Neural cell (in vitro differentiated cells): Measurements from ENCODE around the gene NBPF3. TPM values are rescaled to one million over a fixed set of nuclear protein-coding genes. Genes with fewer than 3 reads are reported as not detected.

Experiments used
- H2AFZ ChIP-seq: fragments of 200-600, 300-800 bp; sonication (generic), shearing (Covaris generic); 2 replicates; pipeline ENCODE4 v1.6.0; 2014; ENCODE audit warnings: low read depth, mild to moderate bottlenecking, antibody characterized with exemption, low read length, moderate library complexity
- H3F3A ChIP-seq: fragments of 200-600 bp; shearing (Covaris generic); 2 replicates; pipeline ENCODE4 v1.6.1; 2016; ENCODE audit warnings: mild to moderate bottlenecking, moderate library complexity, mixed read lengths, antibody characterized with exemption, low read length; ENCODE audit not compliant: insufficient read depth, poor library complexity, severe bottlenecking
- H3K27ac ChIP-seq: fragments of 200-600, 300-800 bp; sonication (generic), shearing (Covaris generic); 2 replicates; pipeline ENCODE4 v1.5.1; 2014; ENCODE audit warnings: mild to moderate bottlenecking, low read length, moderate library complexity
- H3K27me3 ChIP-seq: fragments of 300-800, 200-600 bp; sonication (generic), shearing (Covaris generic); 2 replicates; pipeline ENCODE4 v1.6.0; 2014; ENCODE audit warnings: mild to moderate bottlenecking, low read depth, low read length, moderate library complexity; ENCODE audit not compliant: insufficient read depth
- H3K36me3 ChIP-seq: fragments of 300-800, 200-600 bp; sonication (generic), shearing (Covaris generic); 2 replicates; pipeline ENCODE4 v1.5.1; 2014; ENCODE audit warnings: mild to moderate bottlenecking, antibody characterized with exemption, low read length, moderate library complexity; ENCODE audit not compliant: insufficient read depth
- H3K4me2 ChIP-seq: fragments of 300-800, 200-600 bp; sonication (generic), shearing (Covaris generic); 2 replicates; pipeline ENCODE4 v1.6.0; 2014; ENCODE audit warnings: mild to moderate bottlenecking, low read length
- H3K4me3 ChIP-seq: fragments of 300-800, 200-600 bp; sonication (generic), shearing (Covaris generic); 2 replicates; pipeline ENCODE4 v1.5.1; 2014; ENCODE audit warnings: mild to moderate bottlenecking, low read length, moderate library complexity
- H3K79me2 ChIP-seq: fragments of 200-600 bp; shearing (Covaris generic); replicated peaks from 2 replicates; pipeline ENCODE4 v1.6.0; 2014; ENCODE audit warnings: mild to moderate bottlenecking, low read length, moderate library complexity; ENCODE audit not compliant: insufficient read depth
- H3K9ac ChIP-seq: fragments of 300-800, 200-600 bp; sonication (generic), shearing (Covaris generic); 2 replicates; pipeline ENCODE4 v1.6.1; 2016; ENCODE audit warnings: mild to moderate bottlenecking, low read length, mixed read lengths
- H3K9me2 ChIP-seq: fragments of 200-600 bp; shearing (Covaris generic); 2 replicates; pipeline ENCODE4 v1.6.1; 2016; ENCODE audit warnings: mild to moderate bottlenecking, low read length, mixed read lengths; ENCODE audit not compliant: insufficient read depth
- H3K9me3 ChIP-seq: fragments of 200-600, 300-800 bp; sonication (generic), shearing (Covaris generic); 2 replicates; pipeline ENCODE4 v1.6.1; 2016; ENCODE audit warnings: mild to moderate bottlenecking, mixed run types, low read length, moderate library complexity, mixed read lengths
- H4K20me1 ChIP-seq: fragments of 200-600 bp; shearing (Covaris generic); 2 replicates; pipeline ENCODE4 v1.6.1; 2016; ENCODE audit warnings: mild to moderate bottlenecking, mixed run types; ENCODE audit not compliant: insufficient read depth
- EZH2 ChIP-seq: fragments of 200-600, 300-800 bp; shearing (Covaris generic), sonication (generic); IDR thresholded peaks from 2 replicates; pipeline ENCODE4 v1.6.1; 2014; ENCODE audit warnings: antibody characterized with exemption, low read length, borderline replicate concordance, mild to moderate bottlenecking; ENCODE audit not compliant: insufficient read depth, poor library complexity, severe bottlenecking
- MXI1 ChIP-seq: fragments of 450-650 bp; conservative IDR thresholded peaks from 2 replicates; pipeline ENCODE4 v1.6.1; 2014; ENCODE audit warnings: antibody characterized with exemption, mild to moderate bottlenecking; ENCODE audit not compliant: poor library complexity, severe bottlenecking
- RAD21 ChIP-seq: fragments of 450-650 bp; conservative IDR thresholded peaks from 2 replicates; pipeline ENCODE4 v1.6.1; 2014; ENCODE audit warnings: antibody characterized with exemption, mild to moderate bottlenecking, moderate library complexity
- TAF1 ChIP-seq: IDR thresholded peaks from 2 replicates; pipeline ENCODE4 v1.6.1; 2012; ENCODE audit warnings: low read depth
- polyA plus RNA-seq: library from polyadenylated mRNA; depleted of rRNA; stranded (reverse); fragments of >200 nt; gene quantifications from 2 replicates; pipeline ENCODE4 v1.2.3, GENCODE V29; 2014
- TF ChIP-seq, protein P1 (sequence below): IDR thresholded peaks from 2 replicates; pipeline ENCODE4 v1.6.1; 2012; ENCODE audit warnings: borderline replicate concordance
- TF ChIP-seq, protein P2 (sequence below): fragments of 450-650 bp; IDR thresholded peaks from 2 replicates; pipeline ENCODE4 v1.5.1; 2014; ENCODE audit warnings: antibody characterized with exemption, mild to moderate bottlenecking, moderate library complexity; ENCODE audit not compliant: poor library complexity, severe bottlenecking

Gene NBPF3
- polyA plus RNA-seq, 1 donor from 2014 or later, result 14.4 TPM

DNA sequence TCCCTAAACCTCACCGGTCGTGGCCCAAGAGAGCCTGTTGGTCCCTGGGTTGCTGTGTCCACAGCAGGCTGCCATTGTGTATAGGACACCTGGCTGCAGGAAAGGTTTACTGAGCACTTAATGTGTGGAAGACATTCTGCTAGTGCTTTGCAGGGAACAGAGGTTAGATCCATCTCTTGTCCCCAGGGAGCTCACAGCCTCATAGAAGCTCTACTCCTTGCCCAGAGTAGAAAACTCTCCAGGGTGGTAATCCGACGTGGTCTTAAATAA is 52.4 kb downstream of the NBPF3 start:
- Histone ChIP-seq H3K9me3 (no peaks in the 10 kb centered on the region), H3K27ac (no peak overlapping the region), H2AFZ (no peak overlapping the region), H3K4me2 (no peak overlapping the region), H3K9ac (no peak overlapping the region), H3F3A (no peaks in the 10 kb centered on the region), H4K20me1 (no peaks in the 10 kb centered on the region), H3K79me2 (no peaks in the 10 kb centered on the region), H3K27me3 (no peaks in the 10 kb centered on the region), H3K9me2 (no peaks in the 10 kb centered on the region), H3K36me3 (no peaks in the 10 kb centered on the region), H3K4me3 (no peak overlapping the region)
- TF ChIP-seq EZH2 (no peak), MXI1 (no peak), TAF1 (no peak), RAD21 (no peak)
- TF ChIP-seq, protein P1, sequence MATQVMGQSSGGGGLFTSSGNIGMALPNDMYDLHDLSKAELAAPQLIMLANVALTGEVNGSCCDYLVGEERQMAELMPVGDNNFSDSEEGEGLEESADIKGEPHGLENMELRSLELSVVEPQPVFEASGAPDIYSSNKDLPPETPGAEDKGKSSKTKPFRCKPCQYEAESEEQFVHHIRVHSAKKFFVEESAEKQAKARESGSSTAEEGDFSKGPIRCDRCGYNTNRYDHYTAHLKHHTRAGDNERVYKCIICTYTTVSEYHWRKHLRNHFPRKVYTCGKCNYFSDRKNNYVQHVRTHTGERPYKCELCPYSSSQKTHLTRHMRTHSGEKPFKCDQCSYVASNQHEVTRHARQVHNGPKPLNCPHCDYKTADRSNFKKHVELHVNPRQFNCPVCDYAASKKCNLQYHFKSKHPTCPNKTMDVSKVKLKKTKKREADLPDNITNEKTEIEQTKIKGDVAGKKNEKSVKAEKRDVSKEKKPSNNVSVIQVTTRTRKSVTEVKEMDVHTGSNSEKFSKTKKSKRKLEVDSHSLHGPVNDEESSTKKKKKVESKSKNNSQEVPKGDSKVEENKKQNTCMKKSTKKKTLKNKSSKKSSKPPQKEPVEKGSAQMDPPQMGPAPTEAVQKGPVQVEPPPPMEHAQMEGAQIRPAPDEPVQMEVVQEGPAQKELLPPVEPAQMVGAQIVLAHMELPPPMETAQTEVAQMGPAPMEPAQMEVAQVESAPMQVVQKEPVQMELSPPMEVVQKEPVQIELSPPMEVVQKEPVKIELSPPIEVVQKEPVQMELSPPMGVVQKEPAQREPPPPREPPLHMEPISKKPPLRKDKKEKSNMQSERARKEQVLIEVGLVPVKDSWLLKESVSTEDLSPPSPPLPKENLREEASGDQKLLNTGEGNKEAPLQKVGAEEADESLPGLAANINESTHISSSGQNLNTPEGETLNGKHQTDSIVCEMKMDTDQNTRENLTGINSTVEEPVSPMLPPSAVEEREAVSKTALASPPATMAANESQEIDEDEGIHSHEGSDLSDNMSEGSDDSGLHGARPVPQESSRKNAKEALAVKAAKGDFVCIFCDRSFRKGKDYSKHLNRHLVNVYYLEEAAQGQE, result no peak

DNA sequence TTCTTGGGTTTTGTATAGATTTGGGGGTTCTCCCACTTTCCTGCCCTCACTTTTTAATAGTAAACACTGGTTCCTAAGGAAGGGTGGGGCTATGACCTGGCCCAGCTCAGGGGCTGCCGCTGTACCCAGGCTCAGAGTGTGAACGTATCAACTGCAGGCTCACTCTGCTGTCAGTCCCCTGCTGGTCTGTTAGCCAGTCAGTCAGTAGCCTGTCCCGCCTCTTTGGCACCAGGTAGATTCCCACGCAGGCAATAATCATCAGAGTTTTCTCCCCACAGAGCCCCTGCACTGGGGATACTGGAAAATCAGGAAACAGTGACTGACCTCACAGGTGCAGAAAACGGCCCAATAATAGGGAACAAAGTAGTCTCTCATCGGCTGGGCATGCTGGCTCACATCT is 54.3 kb downstream of the NBPF3 start:
- Histone ChIP-seq H3K79me2 (no peaks in the 10 kb centered on the region), H3K9ac (no peak overlapping the region), H3F3A (no peaks in the 10 kb centered on the region), H3K9me3 (no peaks in the 10 kb centered on the region), H2AFZ (no peak overlapping the region), H4K20me1 (no peaks in the 10 kb centered on the region), H3K4me2 (no peak overlapping the region), H3K27me3 (no peaks in the 10 kb centered on the region), H3K27ac (no peak overlapping the region), H3K4me3 (no peak overlapping the region), H3K9me2 (no peaks in the 10 kb centered on the region), H3K36me3 (no peaks in the 10 kb centered on the region)
- TF ChIP-seq, protein P2, sequence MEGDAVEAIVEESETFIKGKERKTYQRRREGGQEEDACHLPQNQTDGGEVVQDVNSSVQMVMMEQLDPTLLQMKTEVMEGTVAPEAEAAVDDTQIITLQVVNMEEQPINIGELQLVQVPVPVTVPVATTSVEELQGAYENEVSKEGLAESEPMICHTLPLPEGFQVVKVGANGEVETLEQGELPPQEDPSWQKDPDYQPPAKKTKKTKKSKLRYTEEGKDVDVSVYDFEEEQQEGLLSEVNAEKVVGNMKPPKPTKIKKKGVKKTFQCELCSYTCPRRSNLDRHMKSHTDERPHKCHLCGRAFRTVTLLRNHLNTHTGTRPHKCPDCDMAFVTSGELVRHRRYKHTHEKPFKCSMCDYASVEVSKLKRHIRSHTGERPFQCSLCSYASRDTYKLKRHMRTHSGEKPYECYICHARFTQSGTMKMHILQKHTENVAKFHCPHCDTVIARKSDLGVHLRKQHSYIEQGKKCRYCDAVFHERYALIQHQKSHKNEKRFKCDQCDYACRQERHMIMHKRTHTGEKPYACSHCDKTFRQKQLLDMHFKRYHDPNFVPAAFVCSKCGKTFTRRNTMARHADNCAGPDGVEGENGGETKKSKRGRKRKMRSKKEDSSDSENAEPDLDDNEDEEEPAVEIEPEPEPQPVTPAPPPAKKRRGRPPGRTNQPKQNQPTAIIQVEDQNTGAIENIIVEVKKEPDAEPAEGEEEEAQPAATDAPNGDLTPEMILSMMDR, result no peak
- TF ChIP-seq, protein P1, result no peak
